Neural crest cell (in vitro differentiated cells): Measurements from ENCODE around the gene FBXW8. TPM values are rescaled to one million over a fixed set of nuclear protein-coding genes. Genes with fewer than 3 reads are reported as not detected.

Experiments used
- DNase-seq: peaks from one replicate; pipeline ENCODE4 v3.0.0; 2021; ENCODE audit warnings: low read depth, mixed read lengths, low spot score
- H3K27ac Mint-ChIP-seq: one replicate; pipeline ENCODE4 v1.8.0; 2021; ENCODE audit warnings: mild to moderate bottlenecking, mixed read lengths; ENCODE audit not compliant: unreplicated experiment
- H3K27me3 Mint-ChIP-seq: 2 replicates; pipeline ENCODE4 v1.8.0; 2021; ENCODE audit warnings: low read depth, mild to moderate bottlenecking, mixed read lengths
- H3K36me3 Mint-ChIP-seq: 2 replicates; pipeline ENCODE4 v1.8.0; 2021; ENCODE audit warnings: low read depth, mild to moderate bottlenecking, mixed read lengths
- H3K4me1 Mint-ChIP-seq: 2 replicates; pipeline ENCODE4 v1.8.0; 2021; ENCODE audit warnings: mixed read lengths
- H3K4me3 Mint-ChIP-seq: one replicate; pipeline ENCODE4 v1.8.0; 2021; ENCODE audit warnings: mild to moderate bottlenecking, mixed read lengths
- H3K9me3 Mint-ChIP-seq: 2 replicates; pipeline ENCODE4 v1.8.0; 2021; ENCODE audit warnings: mixed read lengths
- total RNA-seq: library from RNA; stranded (reverse); gene quantifications from 2 replicates; pipeline ENCODE4 v1.2.1, GENCODE V29; 2021
- TF ChIP-seq, protein P1 (sequence below): fragments of 200-600 bp; sonication (generic); conservative IDR thresholded peaks from 2 replicates; pipeline ENCODE4 v1.5.0; 2021; ENCODE audit warnings: antibody characterized with exemption, mild to moderate bottlenecking

FBXW8 gene
- total RNA-seq, 1 donor from 2014 or later = 34.8 TPM

DNA sequence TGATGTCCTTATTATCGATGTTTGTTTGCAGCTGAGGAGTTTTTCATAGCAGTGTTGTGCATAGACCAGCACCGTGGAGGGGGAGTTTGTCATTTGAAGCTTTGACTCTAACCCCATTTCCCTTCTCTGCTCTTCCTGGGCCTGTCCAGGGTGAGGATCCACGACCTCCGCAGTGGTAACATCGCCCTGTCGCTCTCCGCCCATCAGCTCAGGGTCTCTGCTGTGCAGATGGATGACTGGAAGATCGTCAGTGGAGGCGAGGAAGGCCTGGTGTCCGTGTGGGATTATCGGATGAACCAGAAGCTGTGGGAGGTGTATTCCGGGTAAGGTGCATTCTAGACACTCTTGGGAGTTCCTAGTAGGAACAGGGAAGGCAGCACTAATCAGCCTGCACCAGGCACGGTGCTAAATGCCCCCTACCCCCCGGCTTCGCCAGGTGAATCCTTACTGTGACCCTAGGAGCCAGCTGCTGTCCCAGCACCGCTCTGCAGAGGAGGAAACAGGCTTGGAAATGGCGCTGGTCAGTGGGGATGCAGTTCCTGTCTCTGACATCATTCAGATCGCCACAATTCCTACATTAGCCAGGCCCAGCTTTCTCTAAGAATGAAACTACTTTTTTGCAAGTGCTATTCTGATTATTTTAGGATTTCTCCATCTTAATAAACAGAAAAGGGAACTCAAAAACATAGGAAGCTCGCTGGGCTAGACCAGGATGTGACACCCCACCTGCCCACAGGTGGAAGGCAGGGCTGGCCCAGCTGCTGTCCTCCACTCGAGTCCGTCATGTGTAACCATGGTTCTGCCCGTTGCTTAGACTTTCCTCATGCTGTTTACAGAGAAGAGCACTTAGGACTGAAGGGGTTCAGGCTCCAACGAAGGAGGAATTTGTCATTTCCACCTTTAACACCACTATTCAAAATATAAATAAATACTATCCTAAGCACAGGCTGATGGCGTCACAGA lies 113.5 kb downstream of the FBXW8 start:
- no peak for DNase-seq
- H3K27ac Mint-ChIP-seq = no peak overlapping the region
- H3K27me3 Mint-ChIP-seq = no peaks in the 10 kb centered on the region
- peaks cover 15% of the 10 kb centered on the region for H3K4me1 Mint-ChIP-seq
- no peak overlapping the region for H3K4me3 Mint-ChIP-seq
- H3K9me3 Mint-ChIP-seq = no peaks in the 10 kb centered on the region
- TF ChIP-seq, protein P1, sequence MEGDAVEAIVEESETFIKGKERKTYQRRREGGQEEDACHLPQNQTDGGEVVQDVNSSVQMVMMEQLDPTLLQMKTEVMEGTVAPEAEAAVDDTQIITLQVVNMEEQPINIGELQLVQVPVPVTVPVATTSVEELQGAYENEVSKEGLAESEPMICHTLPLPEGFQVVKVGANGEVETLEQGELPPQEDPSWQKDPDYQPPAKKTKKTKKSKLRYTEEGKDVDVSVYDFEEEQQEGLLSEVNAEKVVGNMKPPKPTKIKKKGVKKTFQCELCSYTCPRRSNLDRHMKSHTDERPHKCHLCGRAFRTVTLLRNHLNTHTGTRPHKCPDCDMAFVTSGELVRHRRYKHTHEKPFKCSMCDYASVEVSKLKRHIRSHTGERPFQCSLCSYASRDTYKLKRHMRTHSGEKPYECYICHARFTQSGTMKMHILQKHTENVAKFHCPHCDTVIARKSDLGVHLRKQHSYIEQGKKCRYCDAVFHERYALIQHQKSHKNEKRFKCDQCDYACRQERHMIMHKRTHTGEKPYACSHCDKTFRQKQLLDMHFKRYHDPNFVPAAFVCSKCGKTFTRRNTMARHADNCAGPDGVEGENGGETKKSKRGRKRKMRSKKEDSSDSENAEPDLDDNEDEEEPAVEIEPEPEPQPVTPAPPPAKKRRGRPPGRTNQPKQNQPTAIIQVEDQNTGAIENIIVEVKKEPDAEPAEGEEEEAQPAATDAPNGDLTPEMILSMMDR = no peak
- peaks cover 7% of the 10 kb centered on the region for H3K36me3 Mint-ChIP-seq

GRCh38 chr12:117024961-117025480 lies 114.3 kb downstream of the FBXW8 start:
- peaks cover 12% of the 10 kb centered on the region for H3K4me1 Mint-ChIP-seq
- no peaks in the 10 kb centered on the region for H3K9me3 Mint-ChIP-seq
- no peak overlapping the region for H3K4me3 Mint-ChIP-seq
- no peaks in the 10 kb centered on the region for H3K27me3 Mint-ChIP-seq
- DNase-seq = no peak
- no peak overlapping the region for H3K27ac Mint-ChIP-seq
- H3K36me3 Mint-ChIP-seq = peaks cover 7% of the 10 kb centered on the region
- TF ChIP-seq, protein P1 = no peak

DNA sequence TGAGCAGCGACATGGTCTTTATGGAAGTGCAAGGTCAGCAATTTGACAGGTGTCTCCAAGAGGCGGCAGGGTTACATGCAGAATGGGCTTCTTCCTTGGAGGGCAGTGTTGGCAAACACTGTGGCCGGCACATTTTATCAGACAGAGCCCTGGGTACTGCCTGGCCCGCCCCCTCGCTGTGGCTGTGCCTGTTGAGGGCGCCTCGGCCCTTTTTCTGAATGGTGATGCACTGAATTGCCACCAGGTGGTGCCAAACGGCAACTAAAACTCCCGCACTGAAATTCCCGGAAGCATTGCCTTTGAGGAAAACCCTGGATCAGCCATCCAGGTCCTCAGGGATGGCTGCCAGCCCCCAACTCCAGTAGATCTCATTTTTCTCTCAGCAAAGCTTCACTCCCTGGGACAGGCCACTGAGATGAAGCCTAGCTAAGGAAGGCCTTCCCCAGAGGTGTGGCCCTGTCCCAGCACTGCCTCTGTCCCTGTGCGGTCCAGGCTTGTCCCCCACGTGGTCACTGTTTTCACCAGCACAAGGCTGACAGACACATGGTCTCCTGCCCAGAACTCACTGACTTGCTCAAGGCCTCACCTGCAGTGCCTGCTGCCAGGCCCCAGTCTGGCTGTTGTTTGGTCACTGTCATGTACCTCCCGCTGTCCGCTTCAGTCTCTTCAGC lies 114.9 kb downstream of the FBXW8 start:
- Mint-ChIP-seq H3K4me1 (peaks cover 6% of the 10 kb centered on the region), H3K4me3 (no peak overlapping the region), H3K27ac (no peak overlapping the region), H3K9me3 (no peaks in the 10 kb centered on the region), H3K36me3 (peaks cover 4% of the 10 kb centered on the region), H3K27me3 (no peaks in the 10 kb centered on the region)
- TF ChIP-seq, protein P1 = peak; percentile 97
- DNase-seq = peak; percentile 70

GRCh38 chr12:117026343-117026742 lies 115.6 kb downstream of the FBXW8 start:
- TF ChIP-seq, protein P1 = no peak
- Mint-ChIP-seq H3K27ac (peak overlapping the region; percentile 50), H3K9me3 (no peaks in the 10 kb centered on the region), H3K4me1 (peaks cover 5% of the 10 kb centered on the region), H3K27me3 (no peaks in the 10 kb centered on the region), H3K36me3 (peaks cover 6% of the 10 kb centered on the region), H3K4me3 (no peak overlapping the region)
- no peak for DNase-seq

- no peak for DNase-seq
- no peaks in the 10 kb centered on the region for H3K27me3 Mint-ChIP-seq
- no peaks in the 10 kb centered on the region for H3K9me3 Mint-ChIP-seq
- no peak overlapping the region for H3K27ac Mint-ChIP-seq
- H3K4me1 Mint-ChIP-seq = peaks cover 5% of the 10 kb centered on the region
- peaks cover 6% of the 10 kb centered on the region for H3K36me3 Mint-ChIP-seq
- H3K4me3 Mint-ChIP-seq = no peak overlapping the region
- TF ChIP-seq, protein P1 = no peak
Observed at GRCh38 chr12:117026921-117027250, 116.1 kb downstream of the FBXW8 start.
